ENCODE results near the gene HOXA5.

The HOXA5 gene

GRCh38 chr7:27148756-27149641 lies 5.5 kb upstream of the HOXA5 start:
- Histone ChIP-seq H3K9ac (no peak overlapping the region), H3K36me3 (ENCODE audit: control insufficient read depth, insufficient read depth, low read length) (no peaks in the 10 kb centered on the region), H3K79me2 (no peaks in the 10 kb centered on the region), H3K4me1 (no peaks in the 10 kb centered on the region), H3K27ac (no peak overlapping the region), H3K4me3 (ENCODE audit: low read depth, low read length) (no peak overlapping the region), H3K27me3 (ENCODE audit: control insufficient read depth, insufficient read depth, low read length) (no peaks in the 10 kb centered on the region), H3K4me2 (ENCODE audit: low read length) (no peak overlapping the region), H2AFZ (no peak overlapping the region), H3K9me3 (ENCODE audit: control insufficient read depth, low read length) (no peaks in the 10 kb centered on the region)
- no peak for TF ChIP-seq CTCF (IDR thresholded peaks at IDR 0.05)

- no peak overlapping the region for H3K27ac ChIP-seq
- H3K27me3 ChIP-seq (ENCODE audit: control insufficient read depth, insufficient read depth, low read length): no peaks in the 10 kb centered on the region
- H2AFZ ChIP-seq: no peak overlapping the region
- H3K36me3 ChIP-seq (ENCODE audit: control insufficient read depth, insufficient read depth, low read length): no peaks in the 10 kb centered on the region
- no peak for TF ChIP-seq CTCF (IDR thresholded peaks at IDR 0.05)
- H3K9ac ChIP-seq: no peak overlapping the region
- no peaks in the 10 kb centered on the region for H3K4me1 ChIP-seq
- H3K4me3 ChIP-seq (ENCODE audit: low read depth, low read length): no peak overlapping the region
- no peaks in the 10 kb centered on the region for H3K79me2 ChIP-seq
- no peaks in the 10 kb centered on the region for H3K9me3 ChIP-seq (ENCODE audit: control insufficient read depth, low read length)
- no peak overlapping the region for H3K4me2 ChIP-seq (ENCODE audit: low read length)
These were observed 4.7 kb upstream of the HOXA5 start for GRCh38 chr7:27148031-27148755.

GRCh38 chr7:27147199-27148030 lies 3.9 kb upstream of the HOXA5 start, which contains the start of gene HOXA6:
HOXA6 (minus strand) TSS chr7:27147774; CDS start chr7:27147749, 25 bp downstream.
- Histone ChIP-seq H3K27ac (no peak within 1 kb of the TSS), H3K27me3 (ENCODE audit: control insufficient read depth, insufficient read depth, low read length) (no peaks in the 10 kb centered on the region)

More at GRCh38 chr7:27147199-27148030, 3.9 kb upstream of the HOXA5 start, which contains the start of gene HOXA6:
- Histone ChIP-seq H3K79me2 (no peaks in the 10 kb centered on the region), H3K4me2 (ENCODE audit: low read length) (peak within 1 kb of the TSS; percentile 24), H2AFZ (no peak within 1 kb of the TSS), H3K36me3 (ENCODE audit: control insufficient read depth, insufficient read depth, low read length) (no peaks in the 10 kb centered on the region), H3K9ac (no peak within 1 kb of the TSS), H3K9me3 (ENCODE audit: control insufficient read depth, low read length) (no peaks in the 10 kb centered on the region), H3K4me3 (ENCODE audit: low read depth, low read length) (no peak within 1 kb of the TSS), H3K4me1 (no peaks in the 10 kb centered on the region)
- TF ChIP-seq CTCF (IDR thresholded peaks at IDR 0.05): no peak

All from parathyroid adenoma (tissue), 2 donors.